GM12875 (cell line): ENCODE data around the gene PRAMEF12.
"Not testable (repeated sequence)": the region's sequence is repeated elsewhere in the genome, so short reads cannot be mapped to it uniquely, and the experiment has no call there.

Experiments used
- H3K4me3 ChIP-seq: one replicate; pipeline ENCODE4 v1.5.1; 2011; ENCODE audit warnings: low read depth, low read length, control low read depth
- CTCF ChIP-seq: IDR thresholded peaks from 2 replicates; pipeline ENCODE4 v1.5.1; 2011; ENCODE audit warnings: low read depth, mild to moderate bottlenecking, control low read depth, inconsistent platforms, low read length, moderate library complexity, borderline replicate concordance; ENCODE audit not compliant: insufficient read depth

Gene PRAMEF12

GRCh38 chr1:12773438-12773837 is at the start of gene PRAMEF12:
TSS of gene PRAMEF12 (plus strand) at chr1:12773738. CDS start at chr1:12774868, 1,130 bp downstream.
- H3K4me3 ChIP-seq = no peak within 1 kb of the TSS
- no peak for TF ChIP-seq CTCF

DNA sequence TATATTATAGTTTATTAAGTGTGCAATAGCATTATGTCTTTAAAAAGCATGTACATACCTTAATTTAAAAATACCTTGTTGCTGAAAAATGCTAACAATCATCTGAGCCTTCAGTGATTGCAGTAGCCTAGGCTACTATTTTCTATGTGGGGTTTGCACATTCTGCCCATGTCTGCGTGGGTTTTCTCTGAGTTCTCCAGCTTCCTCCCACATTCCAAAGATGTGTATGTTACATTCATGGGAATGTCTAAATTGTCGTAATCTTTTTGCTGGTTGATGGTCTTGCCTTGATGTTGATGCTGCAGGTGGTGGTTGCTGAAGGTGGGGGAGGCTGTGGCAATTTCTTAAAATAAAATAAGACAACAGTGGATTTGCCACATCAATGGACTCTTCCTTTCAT is 45.1 kb upstream of the PRAMEF12 start:
- TF ChIP-seq CTCF = no peak

GRCh38 chr1:12730156-12730555 is 43.4 kb upstream of the PRAMEF12 start:
- no peak for TF ChIP-seq CTCF

More for the DNA sequence above, 45.1 kb upstream of the PRAMEF12 start:
- no peak overlapping the region for H3K4me3 ChIP-seq

GRCh38 chr1:12731084-12731483 is 42.5 kb upstream of the PRAMEF12 start:
- H3K4me3 ChIP-seq = not testable (repeated sequence)

More at GRCh38 chr1:12730156-12730555, 43.4 kb upstream of the PRAMEF12 start:
- no peak overlapping the region for H3K4me3 ChIP-seq

DNA sequence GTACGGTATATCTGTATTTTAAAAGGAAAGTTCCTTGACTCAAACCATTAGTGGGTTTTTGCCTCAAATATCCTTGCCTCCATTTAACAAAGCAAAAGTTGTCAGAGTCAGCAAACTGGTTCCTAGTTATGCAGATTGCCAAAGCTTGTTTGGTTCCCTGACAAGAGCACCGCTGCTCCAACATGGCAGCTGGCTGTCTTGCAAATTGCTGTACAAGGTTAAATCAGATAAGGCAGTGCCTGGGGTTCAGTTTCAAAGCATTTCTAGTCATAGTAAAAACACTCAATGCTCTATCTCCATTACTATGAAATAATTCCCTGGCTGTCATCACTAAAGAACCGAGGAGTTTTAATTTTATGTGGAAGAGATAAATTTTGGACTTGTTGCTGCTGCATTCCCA is 38.9 kb upstream of the PRAMEF12 start:
- H3K4me3 ChIP-seq = no peak overlapping the region
- TF ChIP-seq CTCF = no peak

GRCh38 chr1:12738934-12739333 is 34.6 kb upstream of the PRAMEF12 start:
- TF ChIP-seq CTCF = no peak
- no peak overlapping the region for H3K4me3 ChIP-seq

DNA sequence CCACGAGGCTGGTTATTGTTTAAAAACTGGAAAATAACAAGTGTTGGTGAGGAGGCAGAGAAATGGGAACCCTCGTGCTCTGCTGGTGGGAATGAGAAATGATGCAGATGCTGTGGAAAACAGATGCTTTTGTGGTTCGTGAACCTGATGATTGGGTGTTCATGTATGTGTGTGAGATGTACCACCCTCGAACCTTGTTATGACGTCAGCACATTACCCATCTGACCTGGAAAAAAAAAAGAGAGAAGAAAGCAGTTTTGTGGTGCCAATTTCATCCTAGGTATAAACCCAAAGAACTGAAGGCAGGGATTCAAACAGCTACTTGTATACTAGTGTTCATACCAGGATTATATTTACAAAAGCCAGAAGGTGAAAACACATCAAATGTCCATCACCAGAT is 33.9 kb upstream of the PRAMEF12 start:
- no peak overlapping the region for H3K4me3 ChIP-seq
- TF ChIP-seq CTCF = no peak

- TF ChIP-seq CTCF = no peak
- no peak overlapping the region for H3K4me3 ChIP-seq
Measured at GRCh38 chr1:12741946-12742345, 31.6 kb upstream of the PRAMEF12 start.
